ENCODE data around the gene THAP5.

The THAP5 gene

GRCh38 chr7:108584211-108584610 lies 14.7 kb upstream of the THAP5 start:
- Histone ChIP-seq H3K36me3 (ENCODE audit: control insufficient read depth, insufficient read depth, low read length) (peaks cover 8% of the 10 kb centered on the region), H3K27ac (ENCODE audit: low read depth, low read length, severe bottlenecking) (no peak overlapping the region), H3K9me3 (ENCODE audit: control insufficient read depth, low read length) (no peaks in the 10 kb centered on the region), H3K4me3 (ENCODE audit: extremely low read depth, insufficient read depth, low read length, poor library complexity, severe bottlenecking) (no peak overlapping the region), H3K4me1 (ENCODE audit: control insufficient read depth, insufficient read depth, low read length, poor library complexity, severe bottlenecking) (no peaks in the 10 kb centered on the region)
- WGBS, 2 experiments (ENCODE audit: insufficient coverage in 2 of 2), result no CpG with 5 or more reads among the region's 1 CpG

- no CpG with 5 or more reads among the region's 4 CpGs for WGBS, 2 experiments (ENCODE audit: insufficient coverage in 2 of 2)
- no peaks in the 10 kb centered on the region for H3K4me1 ChIP-seq (ENCODE audit: control insufficient read depth, insufficient read depth, low read length, poor library complexity, severe bottlenecking)
- H3K9me3 ChIP-seq (ENCODE audit: control insufficient read depth, low read length), result no peaks in the 10 kb centered on the region
- H3K36me3 ChIP-seq (ENCODE audit: control insufficient read depth, insufficient read depth, low read length), result peaks cover 18% of the 10 kb centered on the region
- peak overlapping the region; percentile 25 for H3K27ac ChIP-seq (ENCODE audit: low read depth, low read length, severe bottlenecking)
- H3K4me3 ChIP-seq (ENCODE audit: extremely low read depth, insufficient read depth, low read length, poor library complexity, severe bottlenecking), result no peak overlapping the region
Observed at GRCh38 chr7:108581655-108582491, 12.4 kb upstream of the THAP5 start.

- H3K36me3 ChIP-seq (ENCODE audit: control insufficient read depth, insufficient read depth, low read length), result peaks cover 23% of the 10 kb centered on the region
- H3K4me1 ChIP-seq (ENCODE audit: control insufficient read depth, insufficient read depth, low read length, poor library complexity, severe bottlenecking), result no peaks in the 10 kb centered on the region
- H3K27ac ChIP-seq (ENCODE audit: low read depth, low read length, severe bottlenecking), result no peak overlapping the region
- no peak overlapping the region for H3K4me3 ChIP-seq (ENCODE audit: extremely low read depth, insufficient read depth, low read length, poor library complexity, severe bottlenecking)
- H3K9me3 ChIP-seq (ENCODE audit: control insufficient read depth, low read length), result no peaks in the 10 kb centered on the region
- 74 to 100% methylated on average over 1 to 5 of the region's 6 CpGs for WGBS, 2 experiments (ENCODE audit: insufficient coverage in 2 of 2)
Observed at GRCh38 chr7:108580298-108580697, 10.8 kb upstream of the THAP5 start.

GRCh38 chr7:108578937-108579336 lies 9.4 kb upstream of the THAP5 start:
- Histone ChIP-seq H3K9me3 (ENCODE audit: control insufficient read depth, low read length) (no peaks in the 10 kb centered on the region), H3K4me3 (ENCODE audit: extremely low read depth, insufficient read depth, low read length, poor library complexity, severe bottlenecking) (no peak overlapping the region), H3K36me3 (ENCODE audit: control insufficient read depth, insufficient read depth, low read length) (peaks cover 35% of the 10 kb centered on the region), H3K27ac (ENCODE audit: low read depth, low read length, severe bottlenecking) (no peak overlapping the region), H3K4me1 (ENCODE audit: control insufficient read depth, insufficient read depth, low read length, poor library complexity, severe bottlenecking) (no peaks in the 10 kb centered on the region)
- 94 to 96% methylated on average over 7 of the region's 7 CpGs for WGBS, 2 experiments (ENCODE audit: insufficient coverage in 2 of 2)

GRCh38 chr7:108576116-108576515 lies 6.6 kb upstream of the THAP5 start:
- Histone ChIP-seq H3K4me3 (ENCODE audit: extremely low read depth, insufficient read depth, low read length, poor library complexity, severe bottlenecking) (no peak overlapping the region), H3K9me3 (ENCODE audit: control insufficient read depth, low read length) (no peaks in the 10 kb centered on the region), H3K36me3 (ENCODE audit: control insufficient read depth, insufficient read depth, low read length) (peaks cover 51% of the 10 kb centered on the region), H3K4me1 (ENCODE audit: control insufficient read depth, insufficient read depth, low read length, poor library complexity, severe bottlenecking) (no peaks in the 10 kb centered on the region), H3K27ac (ENCODE audit: low read depth, low read length, severe bottlenecking) (no peak overlapping the region)
- WGBS, 2 experiments (ENCODE audit: insufficient coverage in 2 of 2), result 75 to 95% methylated on average over 1 of the region's 1 CpG

- 71 to 89% methylated on average over 1 to 2 of the region's 2 CpGs for WGBS, 2 experiments (ENCODE audit: insufficient coverage in 2 of 2)
- Histone ChIP-seq H3K9me3 (ENCODE audit: control insufficient read depth, low read length) (no peaks in the 10 kb centered on the region), H3K36me3 (ENCODE audit: control insufficient read depth, insufficient read depth, low read length) (peaks cover 51% of the 10 kb centered on the region), H3K4me1 (ENCODE audit: control insufficient read depth, insufficient read depth, low read length, poor library complexity, severe bottlenecking) (no peaks in the 10 kb centered on the region), H3K27ac (ENCODE audit: low read depth, low read length, severe bottlenecking) (no peak overlapping the region), H3K4me3 (ENCODE audit: extremely low read depth, insufficient read depth, low read length, poor library complexity, severe bottlenecking) (no peak overlapping the region)
Observed at GRCh38 chr7:108575156-108575555, 5.7 kb upstream of the THAP5 start.

GRCh38 chr7:108572480-108572879 lies 3.0 kb upstream of the THAP5 start:
- no CpG with 5 or more reads among the region's 2 CpGs for WGBS, 2 experiments (ENCODE audit: insufficient coverage in 2 of 2)
- Histone ChIP-seq H3K27ac (ENCODE audit: low read depth, low read length, severe bottlenecking) (no peak overlapping the region), H3K36me3 (ENCODE audit: control insufficient read depth, insufficient read depth, low read length) (peaks cover 33% of the 10 kb centered on the region), H3K4me1 (ENCODE audit: control insufficient read depth, insufficient read depth, low read length, poor library complexity, severe bottlenecking) (peaks cover 2% of the 10 kb centered on the region), H3K9me3 (ENCODE audit: control insufficient read depth, low read length) (no peaks in the 10 kb centered on the region), H3K4me3 (ENCODE audit: extremely low read depth, insufficient read depth, low read length, poor library complexity, severe bottlenecking) (no peak overlapping the region)

- H3K9me3 ChIP-seq (ENCODE audit: control insufficient read depth, low read length), result no peaks in the 10 kb centered on the region
- H3K27ac ChIP-seq (ENCODE audit: low read depth, low read length, severe bottlenecking), result peak overlapping the region; percentile 87
- 0% methylated on average over 19 to 28 of the region's 36 CpGs for WGBS, 2 experiments (ENCODE audit: insufficient coverage in 2 of 2)
- H3K4me3 ChIP-seq (ENCODE audit: extremely low read depth, insufficient read depth, low read length, poor library complexity, severe bottlenecking), result peak overlapping the region; percentile 79
- peaks cover 2% of the 10 kb centered on the region for H3K4me1 ChIP-seq (ENCODE audit: control insufficient read depth, insufficient read depth, low read length, poor library complexity, severe bottlenecking)
- peaks cover 35% of the 10 kb centered on the region for H3K36me3 ChIP-seq (ENCODE audit: control insufficient read depth, insufficient read depth, low read length)
Observed at GRCh38 chr7:108570146-108570755, 745 bp upstream of the THAP5 start.

- peak overlapping the region; percentile 79 for H3K4me3 ChIP-seq (ENCODE audit: extremely low read depth, insufficient read depth, low read length, poor library complexity, severe bottlenecking)
Observed at GRCh38 chr7:108568801-108569380, 615 bp downstream of the THAP5 start.

GRCh38 chr7:108565987-108566386 lies 3.5 kb downstream of the THAP5 start:
- H3K36me3 ChIP-seq (ENCODE audit: control insufficient read depth, insufficient read depth, low read length), result peaks cover 17% of the 10 kb centered on the region
- peaks cover 2% of the 10 kb centered on the region for H3K4me1 ChIP-seq (ENCODE audit: control insufficient read depth, insufficient read depth, low read length, poor library complexity, severe bottlenecking)
- no peak overlapping the region for H3K27ac ChIP-seq (ENCODE audit: low read depth, low read length, severe bottlenecking)
- H3K4me3 ChIP-seq (ENCODE audit: extremely low read depth, insufficient read depth, low read length, poor library complexity, severe bottlenecking), result no peak overlapping the region
- H3K9me3 ChIP-seq (ENCODE audit: control insufficient read depth, low read length), result no peaks in the 10 kb centered on the region

More at GRCh38 chr7:108568801-108569380, 615 bp downstream of the THAP5 start:
- WGBS, 2 experiments (ENCODE audit: insufficient coverage in 2 of 2), result 9 to 10% methylated on average over 16 to 18 of the region's 24 CpGs
- peaks cover 26% of the 10 kb centered on the region for H3K36me3 ChIP-seq (ENCODE audit: control insufficient read depth, insufficient read depth, low read length)
- peak overlapping the region; percentile 87 for H3K27ac ChIP-seq (ENCODE audit: low read depth, low read length, severe bottlenecking)
- no peaks in the 10 kb centered on the region for H3K9me3 ChIP-seq (ENCODE audit: control insufficient read depth, low read length)
- peaks cover 2% of the 10 kb centered on the region for H3K4me1 ChIP-seq (ENCODE audit: control insufficient read depth, insufficient read depth, low read length, poor library complexity, severe bottlenecking)
